GM10266 (cell line): ENCODE data around the gene TRAPPC2L.

Experiments used
- DNase-seq: peaks from one replicate; pipeline ENCODE4 v3.0.0; 2012; ENCODE audit errors: extremely low spot score
- CTCF ChIP-seq: IDR thresholded peaks from 2 replicates; pipeline ENCODE4 v1.5.1; 2012; ENCODE audit warnings: mild to moderate bottlenecking, low read depth; ENCODE audit not compliant: control insufficient read depth, insufficient read depth; ENCODE audit errors: missing control alignments

The TRAPPC2L gene

GRCh38 chr16:88895335-88895734 lies 38.4 kb downstream of the TRAPPC2L start:
- DNase-seq: no peak
- no peak for TF ChIP-seq CTCF

GRCh38 chr16:88896238-88897070 lies 39.5 kb downstream of the TRAPPC2L start:
- no peak for DNase-seq
- TF ChIP-seq CTCF: no peak

GRCh38 chr16:88897696-88898425 lies 40.9 kb downstream of the TRAPPC2L start:
- no peak for DNase-seq
- TF ChIP-seq CTCF: no peak

DNA sequence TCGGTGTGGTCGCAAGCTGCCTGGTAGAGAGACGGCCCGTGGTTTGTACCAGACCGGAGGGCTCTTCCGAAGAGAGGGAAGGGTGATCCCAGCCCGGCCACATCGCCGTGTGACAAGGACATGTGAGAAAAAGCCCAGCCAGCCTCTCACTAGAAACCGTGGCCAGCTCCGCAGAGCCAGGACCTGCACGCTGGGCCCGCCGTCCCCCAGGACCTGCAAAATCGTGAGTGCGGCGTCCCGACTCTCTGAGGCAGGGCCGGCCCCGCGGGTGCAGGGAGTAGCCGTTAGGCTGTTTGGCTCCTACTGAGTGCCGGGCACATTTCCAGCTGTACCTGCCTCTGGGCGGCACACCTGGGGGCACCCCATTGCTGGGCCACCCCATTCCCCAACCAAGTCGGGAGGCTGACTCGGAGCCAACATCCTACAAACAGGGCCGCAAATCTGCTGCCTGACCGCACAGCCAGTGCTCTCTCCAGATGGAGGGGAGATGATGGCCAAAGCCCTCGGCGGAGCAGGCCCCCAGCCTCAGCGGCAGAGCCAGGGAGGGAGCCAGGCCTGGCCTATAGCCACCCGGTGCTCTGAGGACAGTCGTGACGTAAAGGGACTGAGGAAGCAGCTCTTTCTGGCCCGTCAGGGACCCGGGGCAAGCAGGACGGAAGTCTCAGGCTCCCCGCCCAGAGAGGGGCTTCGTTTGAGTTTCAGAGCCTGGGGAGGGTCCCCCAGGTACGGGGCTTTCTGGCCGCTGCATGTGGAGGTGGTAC lies 43.2 kb downstream of the TRAPPC2L start:
- DNase-seq: no peak
- no peak for TF ChIP-seq CTCF

GRCh38 chr16:88900662-88901052 lies 43.7 kb downstream of the TRAPPC2L start:
- TF ChIP-seq CTCF: no peak

DNA sequence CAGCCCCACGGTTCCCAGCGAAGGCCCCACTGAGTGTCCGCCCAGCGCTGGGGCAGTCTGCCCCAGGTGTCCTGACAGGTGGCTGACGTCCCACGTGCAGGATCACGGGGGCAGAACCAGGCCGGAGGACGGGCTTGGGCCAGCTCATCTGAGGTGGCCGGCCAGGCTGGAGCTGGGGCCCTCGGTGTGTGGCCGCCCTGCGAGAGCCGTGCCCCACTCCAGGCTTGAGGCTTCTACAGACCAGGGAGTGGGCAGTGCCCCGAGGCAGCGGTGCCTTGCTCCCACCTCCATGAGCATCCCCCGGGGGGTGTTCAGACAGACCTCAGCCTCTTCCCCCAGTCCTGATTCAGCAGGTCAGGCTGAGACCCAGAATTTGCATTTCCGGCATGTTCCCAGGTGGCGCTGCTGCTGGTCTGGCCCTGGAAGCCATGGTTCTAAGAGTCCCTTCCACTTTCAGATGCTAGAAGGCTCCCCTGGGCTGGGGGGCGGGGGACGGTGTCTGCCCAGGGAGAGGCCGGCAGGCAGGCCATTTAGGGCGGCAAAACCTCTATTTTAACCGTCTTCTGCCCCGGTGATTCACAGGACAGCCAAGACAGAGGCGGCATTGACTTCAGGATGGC lies 44.9 kb downstream of the TRAPPC2L start:
- no peak for TF ChIP-seq CTCF

More at GRCh38 chr16:88900662-88901052, 43.7 kb downstream of the TRAPPC2L start:
- DNase-seq: no peak

More for the DNA sequence above, 44.9 kb downstream of the TRAPPC2L start:
- DNase-seq: no peak
